Measurements from ENCODE around the gene SOCS3.
A peak's percentile ranks its signal among the peaks of the same experiment; 100 is the strongest.

The SOCS3 gene

GRCh38 chr17:78390241-78391050 is 30.6 kb upstream of the SOCS3 start:
- peak in 1 of 2 experiments; percentile 23 for DNase-seq

- DNase-seq, result no peak
Observed at GRCh38 chr17:78387977-78388941, 28.4 kb upstream of the SOCS3 start.

- no peak for DNase-seq
Observed at GRCh38 chr17:78384479-78385175, 24.8 kb upstream of the SOCS3 start.

- no peak for DNase-seq
Observed at GRCh38 chr17:78383725-78384471, 24.0 kb upstream of the SOCS3 start.

- DNase-seq, result no peak
Observed at GRCh38 chr17:78381601-78382232, 21.8 kb upstream of the SOCS3 start.

- no peak for DNase-seq
Observed at GRCh38 chr17:78380370-78380769, 20.5 kb upstream of the SOCS3 start.

GRCh38 chr17:78379131-78379491 is 19.2 kb upstream of the SOCS3 start:
- no peak for DNase-seq

- DNase-seq, result peak; percentile 28 to 40
Observed at GRCh38 chr17:78378225-78379130, 18.6 kb upstream of the SOCS3 start, which contains the start of gene PGS1. Gene PGS1 (plus strand): TSS chr17:78378649. CDS start chr17:78378666, 17 bp downstream.

- no peak for DNase-seq
Observed at GRCh38 chr17:78377858-78378224, 18.0 kb upstream of the SOCS3 start.

- DNase-seq, result no peak
Observed at GRCh38 chr17:78376161-78376560, 16.3 kb upstream of the SOCS3 start.

GRCh38 chr17:78375401-78376151 is 15.7 kb upstream of the SOCS3 start:
- DNase-seq, result no peak

GRCh38 chr17:78374631-78375274 is 14.9 kb upstream of the SOCS3 start:
- DNase-seq, result no peak

- no peak for DNase-seq
Observed at GRCh38 chr17:78374189-78374588, 14.3 kb upstream of the SOCS3 start.

GRCh38 chr17:78372841-78373240 is 13.0 kb upstream of the SOCS3 start:
- DNase-seq, result no peak

GRCh38 chr17:78371056-78371455 is 11.2 kb upstream of the SOCS3 start:
- DNase-seq, result no peak

- DNase-seq, result no peak
Observed at GRCh38 chr17:78369791-78370381, 10.0 kb upstream of the SOCS3 start.

GRCh38 chr17:78368854-78369495 is 9.1 kb upstream of the SOCS3 start:
- no peak for DNase-seq

GRCh38 chr17:78368348-78368747 is 8.5 kb upstream of the SOCS3 start:
- DNase-seq, result no peak

- no peak for DNase-seq
Observed at GRCh38 chr17:78367193-78367592, 7.3 kb upstream of the SOCS3 start.
